NCI-H1417 (cell line): Measurements from ENCODE around the gene ALDH1A2.
A peak's percentile ranks its signal among the peaks of the same experiment; 100 is the strongest.
"Not testable (repeated sequence)": the region's sequence is repeated elsewhere in the genome, so short reads cannot be mapped to it uniquely, and the experiment has no call there.

ENCODE experiments used
- DNase-seq, 3 experiments: peaks; one replicate each; lab custom pipeline; 2025; lab: John Stamatoyannopoulos, UW

Gene ALDH1A2

GRCh38 chr15:58066042-58066867, 744 bp upstream of the ALDH1A2 start:
- DNase-seq, result peak; percentile 4 to 30 (median 30)

GRCh38 chr15:58064980-58065444, 499 bp downstream of the ALDH1A2 start:
- no peak for DNase-seq

- DNase-seq, result peak in 1 of 3 experiments; percentile 30
Observed at GRCh38 chr15:58064082-58064979, 1.2 kb downstream of the ALDH1A2 start.

- DNase-seq, result peak in 1 of 3 experiments; percentile 30
Observed at GRCh38 chr15:58063614-58064013, 1.9 kb downstream of the ALDH1A2 start.

GRCh38 chr15:58062983-58063382, 2.5 kb downstream of the ALDH1A2 start:
- no peak for DNase-seq

- DNase-seq, result no peak
Observed at GRCh38 chr15:58062175-58062574, 3.3 kb downstream of the ALDH1A2 start.

GRCh38 chr15:58060575-58060974, 4.9 kb downstream of the ALDH1A2 start:
- no peak for DNase-seq

- peak in 1 of 3 experiments; percentile 35 for DNase-seq
Observed at GRCh38 chr15:58058729-58059128, 6.8 kb downstream of the ALDH1A2 start.

- no peak for DNase-seq
Observed at GRCh38 chr15:58058073-58058472, 7.4 kb downstream of the ALDH1A2 start.

- peak in 1 of 3 experiments; percentile 31 for DNase-seq
Observed at GRCh38 chr15:58057559-58057958, 8.0 kb downstream of the ALDH1A2 start.

GRCh38 chr15:58056015-58056414, 9.5 kb downstream of the ALDH1A2 start:
- DNase-seq, result no peak

GRCh38 chr15:58053315-58054153, 12.0 kb downstream of the ALDH1A2 start:
- peak in 1 of 3 experiments; percentile 74 for DNase-seq

- no peak for DNase-seq
Observed at GRCh38 chr15:58052334-58052733, 13.2 kb downstream of the ALDH1A2 start.

- DNase-seq, result no peak
Observed at GRCh38 chr15:58049520-58050227, 15.8 kb downstream of the ALDH1A2 start.

- no peak for DNase-seq
Observed at GRCh38 chr15:58048261-58048660, 17.2 kb downstream of the ALDH1A2 start.

GRCh38 chr15:58047149-58047548, 18.4 kb downstream of the ALDH1A2 start:
- DNase-seq, result no peak

- no peak for DNase-seq
Observed at GRCh38 chr15:58046467-58046866, 19.0 kb downstream of the ALDH1A2 start.

GRCh38 chr15:58045376-58045775, 20.1 kb downstream of the ALDH1A2 start:
- DNase-seq, result not testable (repeated sequence)

- no peak for DNase-seq
Observed at GRCh38 chr15:58044551-58044950, 21.0 kb downstream of the ALDH1A2 start.

- peak in 1 of 3 experiments; percentile 43 for DNase-seq
Observed at GRCh38 chr15:58043192-58043903, 22.2 kb downstream of the ALDH1A2 start.
